GM10847 (cell line): ENCODE data around the gene C19orf73.

ENCODE experiments used
- POLR2A ChIP-seq: IDR thresholded peaks from 2 replicates; pipeline ENCODE4 v1.6.1; 2011; ENCODE audit not compliant: insufficient read length; ENCODE audit errors: extremely low read depth

C19orf73 gene

DNA sequence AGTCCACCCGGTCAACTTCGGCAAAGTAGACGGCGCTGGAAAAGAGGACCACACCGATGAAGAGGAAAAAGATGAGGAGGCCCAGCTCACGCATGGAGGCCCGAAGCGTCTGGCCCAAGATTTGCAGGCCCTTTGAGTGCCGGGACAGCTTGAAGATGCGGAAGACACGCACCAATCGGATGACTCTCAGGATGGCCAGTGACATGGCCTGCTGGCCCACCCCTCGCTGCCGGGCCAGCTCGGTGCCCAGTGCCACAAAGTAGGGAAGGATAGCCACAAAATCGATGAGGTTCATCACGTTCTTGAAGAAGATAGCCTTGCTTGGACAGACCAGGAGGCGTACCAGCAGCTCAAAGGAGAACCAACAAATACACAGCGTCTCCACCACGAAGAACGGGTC, 48.5 kb downstream of the C19orf73 start:
- no peak for TF ChIP-seq POLR2A

DNA sequence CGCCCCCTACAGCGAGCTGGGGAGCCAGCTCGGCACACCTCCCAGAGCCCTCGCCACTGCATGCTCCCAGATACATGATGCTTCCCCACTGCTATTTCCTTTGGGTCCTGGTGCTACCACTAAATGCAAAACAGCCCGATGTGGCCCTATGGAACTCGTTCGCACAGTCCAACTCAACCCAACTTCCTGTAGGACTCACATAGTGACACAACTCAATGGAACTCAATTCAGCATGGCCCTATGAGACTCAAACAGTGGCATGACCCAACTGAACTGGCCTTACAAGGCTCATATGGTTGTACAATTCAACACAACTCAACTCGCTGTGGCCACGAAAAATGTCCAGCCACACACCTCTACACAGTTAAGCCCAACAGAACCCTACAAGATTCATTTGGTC, 49.9 kb downstream of the C19orf73 start:
- no peak for TF ChIP-seq POLR2A
